Prostate gland (tissue), 2 donors: Measurements from ENCODE around the gene IGSF1.

Experiments used
- CTCF ChIP-seq, 4 experiments: fragments of 200-600 bp in 2 of 4; fragments of 450-650 bp in 2 of 4; sonication (generic) in 2 of 4; IDR thresholded peaks; 1 replicate in 3 of 4; 2 replicates in 1 of 4; pipeline ENCODE4 v1.5.1; 2016 to 2019; ENCODE audit warnings: antibody characterized with exemption in 4 of 4, mild to moderate bottlenecking in 2 of 4, moderate library complexity in 2 of 4
- POLR2A ChIP-seq: fragments of 450-650 bp; IDR thresholded peaks from one replicate; pipeline ENCODE4 v1.6.1; 2016; ENCODE audit warnings: antibody characterized with exemption, mild to moderate bottlenecking
- POLR2AphosphoS5 ChIP-seq: sonication (generic); formaldehyde crosslinking; IDR thresholded peaks from one replicate; pipeline ENCODE4 v1.6.1; 2017; ENCODE audit warnings: antibody characterized with exemption

GRCh38 chrX:131330735-131331134 is 41.6 kb upstream of the IGSF1 start:
- TF ChIP-seq POLR2AphosphoS5 (no peak), CTCF (IDR thresholded peaks at IDR 0.05) (no peak), POLR2A (no peak)
